AG09319 (cell line): Measurements from ENCODE around the gene SMC5.

Source experiments
- DNase-seq: peaks from one replicate; pipeline ENCODE4 v3.0.0-alpha.2; 2010; ENCODE audit warnings: low read depth; ENCODE audit errors: extremely low read depth
- TF ChIP-seq, protein P1 (sequence below): IDR thresholded peaks from 2 replicates; pipeline ENCODE4 v1.5.1; 2011; ENCODE audit warnings: low read depth, mild to moderate bottlenecking, inconsistent platforms, low read length, moderate library complexity

SMC5 gene

DNA sequence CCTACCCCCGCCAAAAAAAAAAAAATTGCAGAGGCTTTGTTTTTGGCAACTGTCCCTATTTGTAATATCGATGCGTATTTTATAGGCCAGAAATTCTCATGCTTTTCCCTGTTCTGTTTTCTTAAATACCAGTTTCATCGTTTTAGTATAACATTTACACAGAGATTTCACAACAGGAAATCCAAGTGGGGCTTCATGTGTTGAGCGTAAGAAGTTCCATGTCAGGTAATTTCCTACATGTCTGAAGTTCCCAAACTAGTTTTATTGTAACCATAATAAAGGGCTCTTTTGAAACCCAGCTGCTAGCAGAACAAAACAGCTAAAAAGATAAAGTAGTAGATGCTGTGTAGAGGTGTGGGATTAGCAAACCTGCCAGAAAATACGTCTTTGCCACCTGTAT is 4.2 kb downstream of the SMC5 start:
- DNase-seq: no peak
- TF ChIP-seq, protein P1, sequence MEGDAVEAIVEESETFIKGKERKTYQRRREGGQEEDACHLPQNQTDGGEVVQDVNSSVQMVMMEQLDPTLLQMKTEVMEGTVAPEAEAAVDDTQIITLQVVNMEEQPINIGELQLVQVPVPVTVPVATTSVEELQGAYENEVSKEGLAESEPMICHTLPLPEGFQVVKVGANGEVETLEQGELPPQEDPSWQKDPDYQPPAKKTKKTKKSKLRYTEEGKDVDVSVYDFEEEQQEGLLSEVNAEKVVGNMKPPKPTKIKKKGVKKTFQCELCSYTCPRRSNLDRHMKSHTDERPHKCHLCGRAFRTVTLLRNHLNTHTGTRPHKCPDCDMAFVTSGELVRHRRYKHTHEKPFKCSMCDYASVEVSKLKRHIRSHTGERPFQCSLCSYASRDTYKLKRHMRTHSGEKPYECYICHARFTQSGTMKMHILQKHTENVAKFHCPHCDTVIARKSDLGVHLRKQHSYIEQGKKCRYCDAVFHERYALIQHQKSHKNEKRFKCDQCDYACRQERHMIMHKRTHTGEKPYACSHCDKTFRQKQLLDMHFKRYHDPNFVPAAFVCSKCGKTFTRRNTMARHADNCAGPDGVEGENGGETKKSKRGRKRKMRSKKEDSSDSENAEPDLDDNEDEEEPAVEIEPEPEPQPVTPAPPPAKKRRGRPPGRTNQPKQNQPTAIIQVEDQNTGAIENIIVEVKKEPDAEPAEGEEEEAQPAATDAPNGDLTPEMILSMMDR: no peak

DNA sequence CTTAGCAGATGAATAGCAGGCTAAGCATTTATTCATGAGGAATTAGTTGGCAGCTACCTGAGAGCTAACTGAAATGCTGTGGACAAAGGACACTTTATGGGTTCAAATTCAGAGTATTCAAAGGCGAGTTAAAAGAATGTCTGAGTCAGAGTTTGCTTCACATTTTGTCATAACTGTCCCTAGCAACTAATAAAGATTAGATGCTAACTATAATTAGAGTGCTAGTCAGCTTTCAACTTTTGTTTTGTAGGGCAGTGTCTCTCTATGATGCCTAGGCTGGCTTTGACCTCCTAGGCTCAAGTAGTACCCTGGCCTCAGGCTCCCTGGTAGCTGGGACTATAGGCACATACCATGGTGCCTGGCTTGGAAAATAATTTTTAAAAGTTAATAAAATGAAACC is 4.6 kb downstream of the SMC5 start:
- TF ChIP-seq, protein P1: no peak
- DNase-seq: no peak

DNA sequence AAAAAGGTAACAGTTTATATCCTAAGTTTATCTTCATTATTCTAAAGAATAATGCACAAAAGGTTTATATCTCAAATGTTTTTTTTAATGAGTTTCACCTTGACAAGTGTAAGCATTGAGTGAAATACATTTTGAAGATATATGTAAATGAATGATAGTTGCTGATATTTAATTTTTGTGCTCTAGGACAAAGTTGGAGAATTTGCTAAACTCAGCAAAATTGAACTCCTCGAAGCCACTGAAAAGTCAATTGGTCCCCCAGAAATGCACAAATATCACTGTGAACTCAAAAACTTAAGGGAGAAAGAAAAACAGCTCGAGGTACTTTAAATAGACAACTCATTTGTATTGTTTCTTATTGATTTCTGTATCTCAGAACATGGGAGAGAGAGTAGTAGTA is 19.5 kb downstream of the SMC5 start:
- DNase-seq: no peak
- TF ChIP-seq, protein P1: no peak

DNA sequence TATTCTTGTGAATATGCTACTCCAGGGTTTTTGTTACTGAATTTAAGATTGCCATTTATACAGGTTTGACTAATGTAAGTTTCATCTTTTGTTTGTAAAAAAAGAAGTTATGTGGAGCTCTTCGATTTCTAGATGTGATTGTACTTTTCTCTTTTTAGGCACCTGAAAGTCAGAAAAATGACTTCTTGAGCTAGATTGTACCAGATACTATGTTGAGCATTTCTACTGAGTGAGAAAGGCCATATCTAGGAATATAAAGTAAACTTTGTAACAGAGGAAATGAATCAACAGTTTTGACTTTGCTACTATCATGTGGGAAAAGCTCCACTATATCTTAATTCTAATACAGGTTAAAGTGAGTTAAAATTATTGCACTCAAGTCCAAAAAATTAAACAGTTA is 25.1 kb downstream of the SMC5 start:
- DNase-seq: no peak
- TF ChIP-seq, protein P1: no peak

DNA sequence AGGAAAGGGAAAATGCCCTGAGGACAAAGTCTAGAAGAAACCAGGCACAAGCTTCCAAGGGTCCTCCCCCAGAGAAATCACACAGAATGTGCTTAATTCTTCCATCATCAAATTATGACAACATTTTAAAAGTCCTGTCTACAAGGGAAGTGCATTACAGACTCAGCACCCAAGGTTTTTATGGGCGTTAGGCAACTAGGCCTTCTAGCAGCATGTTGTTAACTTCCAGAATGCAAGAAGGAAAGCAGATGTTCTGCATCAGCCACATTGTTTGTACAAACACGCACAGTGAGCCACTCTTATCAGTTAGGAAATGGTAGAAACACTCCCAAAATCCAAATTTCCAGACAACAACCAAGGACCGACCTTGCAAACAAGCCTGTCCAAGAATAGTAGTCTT is 26.5 kb downstream of the SMC5 start:
- TF ChIP-seq, protein P1: no peak
- peak; percentile 10 for DNase-seq

DNA sequence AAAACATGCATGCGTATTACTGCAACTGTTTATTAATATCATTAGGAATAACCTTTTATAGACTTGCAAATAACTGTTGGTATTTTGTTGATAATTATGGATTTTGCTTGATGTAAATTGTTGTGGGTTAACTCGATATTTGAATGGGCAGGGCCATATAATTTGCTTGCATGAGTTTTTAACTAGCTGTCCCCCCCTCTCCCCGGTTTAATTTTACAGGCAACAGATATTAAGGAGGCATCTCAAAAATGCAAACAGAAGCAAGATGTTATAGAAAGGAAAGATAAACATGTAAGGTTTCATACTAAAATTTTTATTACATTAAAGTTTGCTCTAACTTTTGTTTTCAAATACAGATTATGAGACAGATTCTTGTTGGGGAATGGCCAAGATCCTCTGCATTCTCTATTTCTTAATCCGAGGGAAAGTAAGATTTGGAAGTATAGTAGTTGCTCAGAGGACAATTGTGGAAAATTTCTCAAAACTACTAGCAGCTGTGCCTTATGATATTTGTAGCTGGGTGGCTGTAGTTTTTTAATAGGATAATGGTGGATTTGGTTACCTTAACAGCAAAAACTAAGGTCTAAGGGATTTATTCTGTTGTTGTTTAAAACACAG is 27.3 kb downstream of the SMC5 start:
- TF ChIP-seq, protein P1: no peak
- DNase-seq: no peak

DNA sequence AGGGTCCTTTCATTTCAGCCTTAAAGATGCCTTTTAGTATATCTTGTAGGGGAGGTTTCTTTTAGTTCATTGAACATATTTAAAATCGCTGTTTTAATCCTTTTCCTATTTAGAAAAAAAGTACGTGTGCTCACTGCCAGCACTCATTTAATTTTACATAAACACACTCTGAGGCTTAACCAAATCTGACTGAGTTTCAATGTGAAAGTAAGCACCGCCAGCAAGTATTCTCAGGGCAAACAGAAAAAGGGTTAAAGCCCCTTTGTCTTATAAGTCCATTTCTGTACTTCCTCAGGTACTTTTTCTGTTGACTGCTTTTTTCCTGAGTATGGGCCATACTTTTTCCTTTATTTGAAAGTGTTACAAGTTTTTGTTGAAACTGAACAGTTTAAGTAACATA is 31.8 kb downstream of the SMC5 start:
- TF ChIP-seq, protein P1: no peak
- no peak for DNase-seq
